Measurements from ENCODE around the gene TAF1B.

GRCh38 chr2:9800975-9801726 lies 42.1 kb upstream of the TAF1B start:
- TF ChIP-seq CTCF (conservative IDR thresholded peaks at IDR 0.05; ENCODE audit: low read depth, low read length) (no peak), EZH2 (IDR thresholded peaks at IDR 0.05; ENCODE audit: borderline replicate concordance, low read depth, low read length, poor library complexity, severe bottlenecking) (no peak)
